Trophoblast cell (in vitro differentiated cells and primary cell): ENCODE results near the gene MOGAT2.

Experiments
- DNase-seq, 2 donors: peaks; one replicate each; pipeline ENCODE4 v3.0.0-alpha.2; 2016
- H2AFZ ChIP-seq: 2 replicates; pipeline ENCODE4 v1.6.1; 2013; ENCODE audit warnings: low read length, moderate library complexity, mild to moderate bottlenecking; ENCODE audit not compliant: insufficient read depth, poor library complexity
- H2AK5ac ChIP-seq: 2 replicates; pipeline ENCODE4 v1.6.1; 2013; ENCODE audit warnings: mild to moderate bottlenecking, low read length
- H2BK120ac ChIP-seq: 2 replicates; pipeline ENCODE4 v1.6.1; 2013; ENCODE audit warnings: low read length, mild to moderate bottlenecking, moderate library complexity; ENCODE audit not compliant: insufficient read depth, poor library complexity
- H2BK12ac ChIP-seq: 2 replicates; pipeline ENCODE4 v1.6.1; 2013; ENCODE audit warnings: mild to moderate bottlenecking, low read length, moderate library complexity
- H2BK5ac ChIP-seq: 2 replicates; pipeline ENCODE4 v1.6.1; 2013; ENCODE audit warnings: low read length, low read depth, moderate library complexity, mild to moderate bottlenecking; ENCODE audit not compliant: poor library complexity
- H3K14ac ChIP-seq: 2 replicates; pipeline ENCODE4 v1.6.1; 2013; ENCODE audit warnings: mild to moderate bottlenecking, low read length
- H3K18ac ChIP-seq: 2 replicates; pipeline ENCODE4 v1.6.1; 2013; ENCODE audit warnings: mild to moderate bottlenecking, low read length
- H3K23ac ChIP-seq: 2 replicates; pipeline ENCODE4 v1.6.1; 2013; ENCODE audit warnings: low read length
- H3K27ac ChIP-seq: 2 replicates; pipeline ENCODE4 v1.5.1; 2013; ENCODE audit warnings: low read depth, mild to moderate bottlenecking, inconsistent platforms, low read length, moderate library complexity
- H3K27me3 ChIP-seq: 2 replicates; pipeline ENCODE4 v1.6.1; 2013; ENCODE audit warnings: inconsistent platforms, mild to moderate bottlenecking, low read length, moderate library complexity; ENCODE audit not compliant: insufficient read depth
- H3K36me3 ChIP-seq, 2 experiments: 1 replicate in 1 of 2; 2 replicates in 1 of 2; pipeline ENCODE4 v1.6.1; 2013; ENCODE audit warnings: low read length in 2 of 2, mild to moderate bottlenecking in 2 of 2, moderate library complexity in 1 of 2; ENCODE audit not compliant: insufficient read depth in 2 of 2, control insufficient read depth in 1 of 2
- H3K4ac ChIP-seq: 2 replicates; pipeline ENCODE4 v1.6.1; 2013; ENCODE audit warnings: low read depth, mild to moderate bottlenecking, low read length, moderate library complexity
- H3K4me1 ChIP-seq, 2 experiments: 1 replicate in 1 of 2; 2 replicates in 1 of 2; pipeline ENCODE4 v1.6.1; 2013; ENCODE audit warnings: low read length in 2 of 2, mild to moderate bottlenecking in 2 of 2, moderate library complexity in 1 of 2; ENCODE audit not compliant: insufficient read depth in 2 of 2, control insufficient read depth in 1 of 2
- H3K4me2 ChIP-seq: 2 replicates; pipeline ENCODE4 v1.6.1; 2013; ENCODE audit warnings: inconsistent platforms, mild to moderate bottlenecking, low read length, moderate library complexity
- H3K4me3 ChIP-seq: 2 replicates; pipeline ENCODE4 v1.5.1; 2013; ENCODE audit warnings: mild to moderate bottlenecking, low read depth, low read length, inconsistent platforms
- H3K79me1 ChIP-seq: one replicate; pipeline ENCODE4 v1.6.1; 2013; ENCODE audit warnings: low read length
- H3K79me2 ChIP-seq: 2 replicates; pipeline ENCODE4 v1.6.1; 2013; ENCODE audit warnings: low read length, mild to moderate bottlenecking; ENCODE audit not compliant: control insufficient read depth, insufficient read depth, poor library complexity
- H3K9ac ChIP-seq: 2 replicates; pipeline ENCODE4 v1.6.1; 2013; ENCODE audit warnings: mild to moderate bottlenecking, low read length
- H3K9me3 ChIP-seq: 2 replicates; pipeline ENCODE4 v1.6.1; 2013; ENCODE audit warnings: low read depth, mild to moderate bottlenecking, control low read depth, inconsistent platforms, low read length; ENCODE audit not compliant: insufficient read depth
- H4K12ac ChIP-seq: 2 replicates; pipeline ENCODE4 v1.6.1; 2013; ENCODE audit warnings: low read depth, mild to moderate bottlenecking, low read length, moderate library complexity
- H4K8ac ChIP-seq: 2 replicates; pipeline ENCODE4 v1.6.1; 2013; ENCODE audit warnings: low read depth, mild to moderate bottlenecking, low read length, moderate library complexity
- H4K91ac ChIP-seq: one replicate; pipeline ENCODE4 v1.6.1; 2013; ENCODE audit warnings: low read depth, mild to moderate bottlenecking, low read length, moderate library complexity
- WGBS: extraction: QIAGEN DNeasy Blood & Tissue Kit; methylation state at CpG from one replicate; pipeline ENCODE4 v1.1.7; 2013; ENCODE audit warnings: missing lambda C conversion rate; ENCODE audit not compliant: insufficient read length, insufficient coverage; ENCODE audit errors: extremely low coverage; 5-methylcytosine and 5-hydroxymethylcytosine counted together

The MOGAT2 gene

GRCh38 chr11:75715688-75716087, 1.9 kb upstream of the MOGAT2 start:
- H2BK5ac ChIP-seq = no peak overlapping the region
- no peak overlapping the region for H3K9ac ChIP-seq
- H3K27me3 ChIP-seq = no peaks in the 10 kb centered on the region
- H3K18ac ChIP-seq = no peak overlapping the region
- H3K23ac ChIP-seq = no peak overlapping the region
- H3K4me3 ChIP-seq = no peak overlapping the region
- DNase-seq = no peak
- no peaks in the 10 kb centered on the region for H3K36me3 ChIP-seq
- H2BK120ac ChIP-seq = no peak overlapping the region
- no peak overlapping the region for H4K91ac ChIP-seq
- no peak overlapping the region for H3K14ac ChIP-seq
- H3K9me3 ChIP-seq = peaks cover 2% of the 10 kb centered on the region
- H3K79me1 ChIP-seq = no peaks in the 10 kb centered on the region
- no peak overlapping the region for H2BK12ac ChIP-seq
- H4K8ac ChIP-seq = no peak overlapping the region
- H4K12ac ChIP-seq = no peak overlapping the region
- no CpG with 5 or more reads among the region's 2 CpGs for WGBS
- no peak overlapping the region for H2AK5ac ChIP-seq
- H3K4me2 ChIP-seq = no peak overlapping the region
- no peak overlapping the region for H3K4ac ChIP-seq
- H3K27ac ChIP-seq = no peak overlapping the region
- no peaks in the 10 kb centered on the region for H3K79me2 ChIP-seq
- H2AFZ ChIP-seq = no peak overlapping the region
- no peaks in the 10 kb centered on the region for H3K4me1 ChIP-seq

- no peak overlapping the region for H3K27ac ChIP-seq
- H3K36me3 ChIP-seq = no peaks in the 10 kb centered on the region
- no peak overlapping the region for H3K4me3 ChIP-seq
- no peak overlapping the region for H3K23ac ChIP-seq
- H2BK120ac ChIP-seq = no peak overlapping the region
- H3K4me2 ChIP-seq = no peak overlapping the region
- no peak overlapping the region for H3K4ac ChIP-seq
- no peaks in the 10 kb centered on the region for H3K4me1 ChIP-seq
- no peak for DNase-seq
- H3K27me3 ChIP-seq = no peaks in the 10 kb centered on the region
- H2AK5ac ChIP-seq = no peak overlapping the region
- no peak overlapping the region for H4K8ac ChIP-seq
- H3K9ac ChIP-seq = no peak overlapping the region
- no peak overlapping the region for H4K12ac ChIP-seq
- no peak overlapping the region for H4K91ac ChIP-seq
- no peaks in the 10 kb centered on the region for H3K79me1 ChIP-seq
- no peak overlapping the region for H2BK5ac ChIP-seq
- H2AFZ ChIP-seq = no peak overlapping the region
- no peaks in the 10 kb centered on the region for H3K79me2 ChIP-seq
- no peak overlapping the region for H3K14ac ChIP-seq
- H2BK12ac ChIP-seq = no peak overlapping the region
- WGBS = no CpG with 5 or more reads among the region's 3 CpGs
- no peak overlapping the region for H3K18ac ChIP-seq
- H3K9me3 ChIP-seq = peaks cover 2% of the 10 kb centered on the region
These were observed 979 bp upstream of the MOGAT2 start for GRCh38 chr11:75716659-75717058.

DNA sequence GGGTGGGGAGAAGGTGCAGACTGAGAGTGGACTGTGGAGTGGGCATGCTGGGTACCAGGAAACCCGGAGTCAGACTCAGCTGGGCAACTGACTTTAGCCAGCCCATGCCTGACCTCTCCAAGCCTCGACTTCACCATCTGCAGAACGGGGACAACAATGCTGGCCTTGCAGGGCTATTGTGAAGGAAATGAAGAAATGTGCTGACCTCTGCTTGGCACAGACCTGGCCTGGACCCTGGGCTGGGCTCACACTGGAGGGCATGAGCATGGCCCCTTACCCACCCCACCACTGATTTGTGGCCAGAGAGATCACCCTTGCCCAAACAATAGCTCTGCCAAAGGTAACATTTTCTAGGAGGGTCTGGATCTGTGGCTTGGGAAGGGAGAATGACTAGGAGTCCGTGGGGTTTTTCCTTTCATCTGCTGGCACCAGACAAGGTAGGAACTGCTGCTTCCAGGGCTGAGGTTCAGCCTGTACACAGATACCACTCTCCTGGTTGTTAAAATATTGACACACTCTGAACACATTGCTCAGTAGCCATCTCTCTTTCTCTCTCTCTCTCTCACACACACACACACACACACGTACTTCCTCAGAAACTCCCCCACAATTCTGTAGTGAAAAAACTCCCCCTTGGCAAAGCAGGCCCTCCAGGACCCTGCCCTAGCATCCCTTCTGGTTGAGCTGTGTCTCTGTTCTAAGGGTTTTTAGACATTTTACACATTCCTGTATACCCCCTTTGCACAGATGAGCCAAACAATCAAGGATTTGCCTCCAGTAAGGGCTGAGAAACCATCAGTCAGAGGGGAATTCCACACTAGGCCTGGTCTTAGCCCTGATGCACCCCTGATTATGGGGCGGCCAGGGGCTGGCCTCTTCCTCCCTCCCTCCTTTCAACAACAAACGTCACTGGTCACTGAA, 1.0 kb downstream of the MOGAT2 start:
- no peak for DNase-seq
- Histone ChIP-seq H3K18ac (no peak overlapping the region), H3K4me2 (no peak overlapping the region), H2BK12ac (no peak overlapping the region), H2BK5ac (no peak overlapping the region), H3K4me3 (no peak overlapping the region), H3K23ac (no peak overlapping the region), H4K12ac (no peak overlapping the region), H3K9me3 (peaks cover 2% of the 10 kb centered on the region), H4K91ac (no peak overlapping the region), H3K79me1 (no peaks in the 10 kb centered on the region), H3K4me1 (no peaks in the 10 kb centered on the region), H2BK120ac (no peak overlapping the region), H3K27ac (no peak overlapping the region), H2AK5ac (no peak overlapping the region), H3K14ac (no peak overlapping the region), H4K8ac (no peak overlapping the region), H3K79me2 (no peaks in the 10 kb centered on the region), H3K27me3 (no peaks in the 10 kb centered on the region), H3K9ac (no peak overlapping the region), H3K4ac (no peak overlapping the region), H2AFZ (no peak overlapping the region), H3K36me3 (no peaks in the 10 kb centered on the region)
- no CpG with 5 or more reads among the region's 7 CpGs for WGBS

DNA sequence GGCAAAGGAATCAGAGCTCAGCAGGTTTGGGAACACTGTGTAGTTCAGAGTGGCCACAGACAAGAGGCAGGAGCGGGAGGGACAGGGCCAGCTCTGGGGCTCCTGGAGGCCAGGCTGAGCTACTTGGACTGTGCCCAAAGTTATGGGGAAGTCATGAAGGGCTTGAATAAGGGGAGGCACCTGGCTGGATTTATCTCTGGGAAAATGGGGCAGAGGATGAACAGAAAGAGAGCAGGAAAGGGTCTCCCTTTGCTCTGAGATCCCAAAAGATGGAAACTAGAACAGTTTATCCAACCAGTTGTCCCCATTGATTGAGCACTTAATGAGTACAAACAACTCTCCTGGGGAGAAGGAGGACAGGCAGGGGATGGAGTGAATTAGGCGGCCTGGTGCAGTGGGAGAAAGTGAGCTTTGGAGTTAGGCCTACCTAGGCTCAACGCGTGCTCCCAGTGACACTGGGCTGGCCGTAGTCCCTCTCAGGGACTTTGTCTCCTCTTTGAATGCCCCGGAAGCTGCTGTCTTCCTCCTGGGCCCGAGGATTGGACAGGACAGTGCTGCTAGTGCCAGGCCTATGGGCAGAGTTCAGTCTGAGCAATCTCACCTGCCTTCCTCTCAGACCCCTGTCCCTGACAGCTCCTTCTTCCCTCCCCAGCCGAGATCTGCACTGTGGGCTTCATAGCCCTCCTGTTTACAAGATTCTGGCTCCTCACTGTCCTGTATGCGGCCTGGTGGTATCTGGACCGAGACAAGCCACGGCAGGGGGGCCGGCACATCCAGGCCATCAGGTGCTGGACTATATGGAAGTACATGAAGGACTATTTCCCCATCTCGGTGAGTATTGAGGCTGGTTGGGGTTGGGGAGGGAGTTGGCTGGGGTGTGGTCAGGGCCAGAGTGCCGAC, 2.0 kb downstream of the MOGAT2 start:
- no peak overlapping the region for H3K14ac ChIP-seq
- H3K79me1 ChIP-seq = no peaks in the 10 kb centered on the region
- H4K91ac ChIP-seq = no peak overlapping the region
- H2AK5ac ChIP-seq = no peak overlapping the region
- H3K9ac ChIP-seq = no peak overlapping the region
- no peak for DNase-seq
- no peak overlapping the region for H3K4ac ChIP-seq
- no peak overlapping the region for H2BK12ac ChIP-seq
- H3K4me1 ChIP-seq = no peaks in the 10 kb centered on the region
- no peak overlapping the region for H3K23ac ChIP-seq
- H3K27ac ChIP-seq = no peak overlapping the region
- no peak overlapping the region for H3K4me2 ChIP-seq
- H3K79me2 ChIP-seq = no peaks in the 10 kb centered on the region
- no CpG with 5 or more reads among the region's 14 CpGs for WGBS
- no peak overlapping the region for H2BK5ac ChIP-seq
- no peaks in the 10 kb centered on the region for H3K36me3 ChIP-seq
- H3K18ac ChIP-seq = no peak overlapping the region
- H4K8ac ChIP-seq = no peak overlapping the region
- H2BK120ac ChIP-seq = no peak overlapping the region
- H3K4me3 ChIP-seq = no peak overlapping the region
- H3K9me3 ChIP-seq = peaks cover 2% of the 10 kb centered on the region
- H4K12ac ChIP-seq = no peak overlapping the region
- no peaks in the 10 kb centered on the region for H3K27me3 ChIP-seq
- no peak overlapping the region for H2AFZ ChIP-seq
